SH-SY5Y (cell line): ENCODE measurements around the gene PARP4.

ENCODE experiments used
- GATA2 ChIP-seq: IDR thresholded peaks from 2 replicates; pipeline ENCODE4 v1.6.1; 2011; ENCODE audit warnings: mild to moderate bottlenecking, low read depth, low read length
- GATA3 ChIP-seq: IDR thresholded peaks from 2 replicates; pipeline ENCODE4 v1.6.1; 2011; ENCODE audit warnings: low read depth, mild to moderate bottlenecking, low read length, moderate library complexity

GRCh38 chr13:24463078-24463477, 49.5 kb downstream of the PARP4 start:
- TF ChIP-seq GATA2 (no peak), GATA3 (no peak)
